Loucy (cell line): Measurements from ENCODE around the gene GAB2.

Experiments
- H2AFZ ChIP-seq: fragments of 200-600 bp; sonication (generic); 2 replicates; pipeline ENCODE4 v1.6.0; 2016; ENCODE audit warnings: antibody characterized with exemption, mild to moderate bottlenecking, low read length, moderate library complexity
- H3F3A ChIP-seq: fragments of 200-600 bp; 2 replicates; pipeline ENCODE4 v1.6.0; 2016; ENCODE audit warnings: antibody characterized with exemption, low read depth, mild to moderate bottlenecking
- H3K27me3 ChIP-seq: fragments of 200-600 bp; sonication (generic); 2 replicates; pipeline ENCODE4 v1.6.1; 2014; ENCODE audit warnings: low read length, mild to moderate bottlenecking; ENCODE audit not compliant: insufficient read depth, poor library complexity, severe bottlenecking
- H3K36me3 ChIP-seq: fragments of 200-600 bp; sonication (generic); 2 replicates; pipeline ENCODE4 v1.6.1; 2016; ENCODE audit warnings: low read length; ENCODE audit not compliant: insufficient read depth
- H3K4me1 ChIP-seq: fragments of 200-600 bp; sonication (generic); 2 replicates; pipeline ENCODE4 v1.5.1; 2014; ENCODE audit warnings: low read length, mild to moderate bottlenecking; ENCODE audit not compliant: insufficient read depth, poor library complexity, severe bottlenecking
- H3K4me2 ChIP-seq: fragments of 200-600 bp; sonication (generic); 2 replicates; pipeline ENCODE4 v1.6.0; 2014; ENCODE audit warnings: antibody characterized with exemption, low read length, low read depth, mild to moderate bottlenecking; ENCODE audit not compliant: poor library complexity, severe bottlenecking
- H3K4me3 ChIP-seq: fragments of 200-600 bp; sonication (generic); 2 replicates; pipeline ENCODE4 v1.5.1; 2014; ENCODE audit warnings: low read length, mild to moderate bottlenecking, mixed read lengths; ENCODE audit not compliant: poor library complexity, severe bottlenecking
- H3K79me2 ChIP-seq: fragments of 200-600 bp; sonication (generic); 2 replicates; pipeline ENCODE4 v1.6.1; 2014; ENCODE audit warnings: low read length; ENCODE audit not compliant: insufficient read depth
- H3K9ac ChIP-seq: fragments of 200-600 bp; sonication (generic); 2 replicates; pipeline ENCODE4 v1.6.0; 2014; ENCODE audit warnings: mild to moderate bottlenecking, low read depth, low read length, moderate library complexity; ENCODE audit not compliant: poor library complexity, severe bottlenecking
- H3K9me2 ChIP-seq: fragments of 200-600 bp; sonication (generic); replicated peaks from 2 replicates; pipeline ENCODE4 v1.6.1; 2016; ENCODE audit warnings: low read depth, low read length, mixed read lengths
- H3K9me3 ChIP-seq: fragments of 200-600 bp; sonication (generic); 2 replicates; pipeline ENCODE4 v1.6.1; 2014; ENCODE audit warnings: mild to moderate bottlenecking, antibody characterized with exemption, low read length, low read depth; ENCODE audit not compliant: insufficient read depth
- H4K20me1 ChIP-seq: fragments of 200-600 bp; sonication (generic); 2 replicates; pipeline ENCODE4 v1.6.0; 2014; ENCODE audit warnings: antibody characterized with exemption, low read length, mild to moderate bottlenecking; ENCODE audit not compliant: insufficient read depth, poor library complexity, severe bottlenecking
- EZH2phosphoT487 ChIP-seq: fragments of 200-600 bp; IDR thresholded peaks from 2 replicates; pipeline ENCODE4 v1.6.1; 2018; ENCODE audit warnings: antibody characterized with exemption, mild to moderate bottlenecking, moderate library complexity, borderline replicate concordance
- TF ChIP-seq, protein P1 (sequence below): fragments of 200-600 bp; sonication (generic); conservative IDR thresholded peaks from 2 replicates; pipeline ENCODE4 v1.5.1; 2014; ENCODE audit warnings: mild to moderate bottlenecking, antibody characterized with exemption, low read length

Gene GAB2

DNA sequence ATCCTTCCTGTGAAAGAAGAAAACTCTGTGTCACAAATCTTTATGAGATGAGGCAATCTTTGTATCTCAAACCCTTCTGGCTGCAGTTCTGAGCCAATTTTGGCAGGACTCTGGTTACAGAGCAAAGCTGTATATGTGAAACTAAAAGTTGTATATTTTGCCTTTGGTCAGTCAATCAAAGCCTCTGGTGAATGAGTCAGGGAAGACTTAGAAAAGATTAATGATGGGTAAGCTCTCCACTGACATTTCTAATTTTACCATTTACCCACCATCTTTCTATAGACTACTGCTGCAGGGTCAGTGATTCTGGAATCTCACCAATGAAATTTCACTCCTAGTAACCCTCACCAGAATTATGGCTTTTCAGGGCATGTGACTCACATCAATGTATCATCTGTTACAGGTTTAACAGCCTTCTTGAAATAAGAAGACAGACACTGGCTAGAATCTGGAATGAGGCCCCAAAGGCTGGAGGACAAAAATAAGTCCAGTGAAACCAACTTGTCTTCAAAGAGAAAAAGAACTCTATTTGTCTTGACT is 185.6 kb downstream of the GAB2 start:
- Histone ChIP-seq H3K9me2 (no peaks in the 10 kb centered on the region), H3K27me3 (no peaks in the 10 kb centered on the region), H3K9me3 (no peaks in the 10 kb centered on the region), H3K79me2 (no peaks in the 10 kb centered on the region), H3K4me3 (no peak overlapping the region), H3K36me3 (no peaks in the 10 kb centered on the region), H2AFZ (no peak overlapping the region), H3K4me1 (peaks cover 8% of the 10 kb centered on the region), H4K20me1 (no peaks in the 10 kb centered on the region), H3K9ac (no peak overlapping the region), H3K4me2 (no peak overlapping the region), H3F3A (no peaks in the 10 kb centered on the region)
- TF ChIP-seq EZH2phosphoT487, result no peak
- TF ChIP-seq, protein P1, sequence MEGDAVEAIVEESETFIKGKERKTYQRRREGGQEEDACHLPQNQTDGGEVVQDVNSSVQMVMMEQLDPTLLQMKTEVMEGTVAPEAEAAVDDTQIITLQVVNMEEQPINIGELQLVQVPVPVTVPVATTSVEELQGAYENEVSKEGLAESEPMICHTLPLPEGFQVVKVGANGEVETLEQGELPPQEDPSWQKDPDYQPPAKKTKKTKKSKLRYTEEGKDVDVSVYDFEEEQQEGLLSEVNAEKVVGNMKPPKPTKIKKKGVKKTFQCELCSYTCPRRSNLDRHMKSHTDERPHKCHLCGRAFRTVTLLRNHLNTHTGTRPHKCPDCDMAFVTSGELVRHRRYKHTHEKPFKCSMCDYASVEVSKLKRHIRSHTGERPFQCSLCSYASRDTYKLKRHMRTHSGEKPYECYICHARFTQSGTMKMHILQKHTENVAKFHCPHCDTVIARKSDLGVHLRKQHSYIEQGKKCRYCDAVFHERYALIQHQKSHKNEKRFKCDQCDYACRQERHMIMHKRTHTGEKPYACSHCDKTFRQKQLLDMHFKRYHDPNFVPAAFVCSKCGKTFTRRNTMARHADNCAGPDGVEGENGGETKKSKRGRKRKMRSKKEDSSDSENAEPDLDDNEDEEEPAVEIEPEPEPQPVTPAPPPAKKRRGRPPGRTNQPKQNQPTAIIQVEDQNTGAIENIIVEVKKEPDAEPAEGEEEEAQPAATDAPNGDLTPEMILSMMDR, result no peak

DNA sequence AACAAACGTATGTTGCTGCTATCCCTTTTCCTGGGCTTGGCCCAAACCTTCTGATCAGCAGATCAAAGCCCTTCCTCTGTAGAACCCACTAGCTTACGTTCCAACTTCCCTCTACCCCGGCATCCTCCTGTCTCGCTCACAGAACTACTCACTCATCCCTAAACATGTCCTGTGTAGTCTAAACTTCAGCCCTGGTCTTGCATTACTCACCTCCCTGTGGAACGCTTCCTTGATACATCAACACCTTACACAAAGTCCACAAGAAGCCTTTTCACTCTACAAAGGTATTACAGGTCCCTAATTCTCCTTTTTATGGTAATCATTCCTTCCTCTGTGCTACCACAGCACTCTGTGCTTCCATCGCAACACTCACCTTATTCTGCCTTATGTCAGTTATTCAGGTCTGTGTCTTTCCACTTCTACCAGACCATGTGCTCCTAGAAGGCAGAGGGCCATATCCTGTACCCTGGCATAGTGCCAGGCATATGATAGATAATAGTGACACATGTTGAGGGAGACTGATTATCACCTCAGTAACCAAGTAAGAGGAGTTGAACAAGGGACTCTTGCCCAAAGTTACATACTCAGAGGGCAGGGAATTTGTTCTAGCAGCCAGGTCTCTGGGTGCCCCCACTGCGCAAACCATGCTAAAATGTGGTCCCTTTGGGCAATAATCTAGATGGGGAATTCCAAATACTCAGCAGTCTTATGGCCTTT is 187.3 kb downstream of the GAB2 start:
- Histone ChIP-seq H3F3A (no peaks in the 10 kb centered on the region), H3K4me2 (no peak overlapping the region), H3K9me3 (no peaks in the 10 kb centered on the region), H3K9me2 (no peaks in the 10 kb centered on the region), H3K27me3 (no peaks in the 10 kb centered on the region), H3K36me3 (no peaks in the 10 kb centered on the region), H3K4me1 (peaks cover 8% of the 10 kb centered on the region), H3K9ac (no peak overlapping the region), H3K79me2 (no peaks in the 10 kb centered on the region), H2AFZ (no peak overlapping the region), H4K20me1 (no peaks in the 10 kb centered on the region), H3K4me3 (no peak overlapping the region)
- TF ChIP-seq, protein P1, result no peak
- no peak for TF ChIP-seq EZH2phosphoT487

DNA sequence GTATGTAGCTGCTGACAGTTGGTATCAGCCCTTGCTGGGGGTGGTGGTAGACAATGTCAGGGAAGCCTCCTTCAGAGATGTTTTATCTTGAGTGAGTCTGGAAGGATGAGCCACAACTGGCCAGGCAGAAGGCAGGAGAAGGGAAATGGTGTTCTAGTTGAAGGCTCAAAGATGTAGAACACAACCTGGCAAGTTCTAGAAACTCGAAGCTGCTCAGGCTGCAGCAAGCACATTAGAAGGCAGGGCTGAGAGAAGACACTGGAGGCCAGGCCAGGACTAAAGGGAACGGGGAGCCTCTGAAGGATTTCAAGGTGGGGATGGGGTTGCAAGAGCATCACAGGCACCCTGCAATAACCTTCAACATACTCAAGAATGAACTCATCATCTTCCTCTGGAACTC is 188.5 kb downstream of the GAB2 start:
- Histone ChIP-seq H3K79me2 (no peaks in the 10 kb centered on the region), H3F3A (no peaks in the 10 kb centered on the region), H3K4me1 (peaks cover 8% of the 10 kb centered on the region), H3K36me3 (no peaks in the 10 kb centered on the region), H4K20me1 (no peaks in the 10 kb centered on the region), H3K4me3 (no peak overlapping the region), H3K9me2 (no peaks in the 10 kb centered on the region), H3K9me3 (no peaks in the 10 kb centered on the region), H3K4me2 (no peak overlapping the region), H3K9ac (no peak overlapping the region), H2AFZ (no peak overlapping the region), H3K27me3 (no peaks in the 10 kb centered on the region)
- TF ChIP-seq, protein P1, result no peak
- no peak for TF ChIP-seq EZH2phosphoT487
